Natural killer cell (primary cell): ENCODE results near the gene PRTG. TPM values are rescaled to one million over a fixed set of nuclear protein-coding genes. Genes with fewer than 3 reads are reported as not detected.

Experiments
- ATAC-seq, 3 donors: fragments of 150-1000 bp in 2 of 3; fragments of 200-7000 bp in 1 of 3; cut with Tn5 transposase; 1 replicate in 1 of 3; 2 replicates in 2 of 3; pipeline ENCODE4 v1.10.0; 2021; ENCODE audit warnings: mild to moderate bottlenecking in 2 of 3, moderate library complexity in 2 of 3
- DNase-seq, 2 donors: peaks; one replicate each; pipeline versions ENCODE4 v3.0.0 to v3.0.0-alpha.2; 2013 to 2021; ENCODE audit warnings: mixed read lengths in 1 of 2
- H3K27ac ChIP-seq: one replicate; pipeline ENCODE4 v1.5.1; 2013; ENCODE audit warnings: mild to moderate bottlenecking, low read length
- H3K27me3 ChIP-seq: one replicate; pipeline ENCODE4 v1.6.1; 2013; ENCODE audit warnings: low read length; ENCODE audit not compliant: control insufficient read depth, insufficient read depth
- H3K36me3 ChIP-seq: one replicate; pipeline ENCODE4 v1.6.1; 2013; ENCODE audit warnings: low read length; ENCODE audit not compliant: control insufficient read depth, insufficient read depth
- H3K4me1 ChIP-seq: one replicate; pipeline ENCODE4 v1.6.1; 2013; ENCODE audit warnings: low read length; ENCODE audit not compliant: control insufficient read depth, insufficient read depth
- H3K4me3 ChIP-seq: one replicate; pipeline ENCODE4 v1.5.1; 2013; ENCODE audit warnings: low read length
- H3K9me3 ChIP-seq: one replicate; pipeline ENCODE4 v1.6.1; 2013; ENCODE audit warnings: low read length; ENCODE audit not compliant: control insufficient read depth, insufficient read depth
- H3K27ac Mint-ChIP-seq, 2 donors: one replicate each; pipeline ENCODE4 v1.8.0; 2022; ENCODE audit warnings: mild to moderate bottlenecking in 2 of 2, mixed read lengths in 2 of 2, moderate library complexity in 1 of 2
- H3K27me3 Mint-ChIP-seq, 2 donors: one replicate each; pipeline ENCODE4 v1.8.0; 2022; ENCODE audit warnings: low read depth in 2 of 2, mixed read lengths in 2 of 2
- H3K36me3 Mint-ChIP-seq: one replicate; pipeline ENCODE4 v1.8.0; 2022; ENCODE audit warnings: mixed read lengths
- H3K4me1 Mint-ChIP-seq, 2 donors: one replicate each; pipeline ENCODE4 v1.8.0; 2022; ENCODE audit warnings: mixed read lengths in 2 of 2
- H3K4me3 Mint-ChIP-seq: one replicate; pipeline ENCODE4 v1.8.0; 2022; ENCODE audit warnings: mild to moderate bottlenecking, moderate library complexity, mixed read lengths
- H3K9me3 Mint-ChIP-seq, 2 donors: one replicate each; pipeline ENCODE4 v1.8.0; 2022; ENCODE audit warnings: mixed read lengths in 2 of 2
- WGBS: methylation state at CpG from one replicate; pipeline ENCODE4 v1.1.7; 2013; ENCODE audit warnings: missing lambda C conversion rate; ENCODE audit not compliant: insufficient coverage; 5-methylcytosine and 5-hydroxymethylcytosine counted together
- intact Hi-C: fragments of 100-400 bp; cut with micrococcal nuclease; formaldehyde crosslinking; loops from one replicate; pipeline ENCODE4 v1.14.2; 2022
- total RNA-seq, 4 donors: library from RNA; stranded (reverse); fragments of 120-200 nt in 1 of 4; gene quantifications; one replicate each; pipeline versions ENCODE4 v1.2.3 to v1.2.4, GENCODE V29; 2013 to 2022
- TF ChIP-seq, protein P1 (sequence below): fragments of 200-600 bp; IDR thresholded peaks from one replicate; pipeline ENCODE4 v1.8.0; 2022; ENCODE audit warnings: antibody characterized with exemption

The PRTG gene
- total RNA-seq, 3 donors from 2014 or later (not counting 1 experiment from before 2014, with no cell fraction given), result not detected

- H3K36me3 Mint-ChIP-seq, result no peaks in the 10 kb centered on the region
- TF ChIP-seq, protein P1, sequence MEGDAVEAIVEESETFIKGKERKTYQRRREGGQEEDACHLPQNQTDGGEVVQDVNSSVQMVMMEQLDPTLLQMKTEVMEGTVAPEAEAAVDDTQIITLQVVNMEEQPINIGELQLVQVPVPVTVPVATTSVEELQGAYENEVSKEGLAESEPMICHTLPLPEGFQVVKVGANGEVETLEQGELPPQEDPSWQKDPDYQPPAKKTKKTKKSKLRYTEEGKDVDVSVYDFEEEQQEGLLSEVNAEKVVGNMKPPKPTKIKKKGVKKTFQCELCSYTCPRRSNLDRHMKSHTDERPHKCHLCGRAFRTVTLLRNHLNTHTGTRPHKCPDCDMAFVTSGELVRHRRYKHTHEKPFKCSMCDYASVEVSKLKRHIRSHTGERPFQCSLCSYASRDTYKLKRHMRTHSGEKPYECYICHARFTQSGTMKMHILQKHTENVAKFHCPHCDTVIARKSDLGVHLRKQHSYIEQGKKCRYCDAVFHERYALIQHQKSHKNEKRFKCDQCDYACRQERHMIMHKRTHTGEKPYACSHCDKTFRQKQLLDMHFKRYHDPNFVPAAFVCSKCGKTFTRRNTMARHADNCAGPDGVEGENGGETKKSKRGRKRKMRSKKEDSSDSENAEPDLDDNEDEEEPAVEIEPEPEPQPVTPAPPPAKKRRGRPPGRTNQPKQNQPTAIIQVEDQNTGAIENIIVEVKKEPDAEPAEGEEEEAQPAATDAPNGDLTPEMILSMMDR, result no peak
- no peaks in the 10 kb centered on the region for H3K4me1 Mint-ChIP-seq
- peaks cover 9% of the 10 kb centered on the region in 2 donors for H3K27me3 Mint-ChIP-seq
- no peaks in the 10 kb centered on the region for H3K27me3 ChIP-seq
- H3K36me3 ChIP-seq, result no peaks in the 10 kb centered on the region
- H3K27ac ChIP-seq, result no peak overlapping the region
- H3K27ac Mint-ChIP-seq, result no peak overlapping the region
- intact Hi-C loops, result no loop called here
- H3K4me3 ChIP-seq, result no peak overlapping the region
- H3K9me3 ChIP-seq, result no peaks in the 10 kb centered on the region
- H3K4me3 Mint-ChIP-seq, result no peak overlapping the region
- H3K4me1 ChIP-seq, result no peaks in the 10 kb centered on the region
- no peaks in the 10 kb centered on the region for H3K9me3 Mint-ChIP-seq
- DNase-seq, result no peak
- no peak for ATAC-seq
These were observed 59.6 kb downstream of the PRTG start for GRCh38 chr15:55683376-55683775.

DNA sequence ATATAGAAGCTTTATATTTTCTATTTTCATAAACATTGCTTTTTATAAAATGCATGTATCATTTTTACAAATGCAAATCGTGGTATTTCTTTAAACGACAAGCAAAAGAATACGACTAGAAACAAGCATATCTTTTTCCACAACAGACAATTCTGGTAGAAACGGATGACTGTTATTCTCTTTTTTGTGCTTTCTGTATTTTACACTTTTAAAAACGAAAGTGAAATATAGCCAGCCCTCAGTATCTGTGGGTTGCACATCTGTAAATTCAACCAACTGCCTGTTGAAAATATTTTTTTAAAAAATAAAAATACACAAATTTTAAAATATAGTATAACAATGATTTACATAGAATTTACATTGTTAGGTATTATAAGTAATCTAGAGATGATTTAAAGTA is 61.3 kb downstream of the PRTG start:
- intact Hi-C loops, result no loop called here
- TF ChIP-seq, protein P1, result no peak
- DNase-seq (peak in 1 of 2 donors; percentile 5), ATAC-seq (no peak)
- Mint-ChIP-seq H3K36me3 (no peaks in the 10 kb centered on the region), H3K27ac (no peak overlapping the region), H3K4me1 (no peaks in the 10 kb centered on the region), H3K4me3 (no peak overlapping the region), H3K27me3 (peaks cover 0 to 3% of the 10 kb centered on the region in 2 donors), H3K9me3 (no peaks in the 10 kb centered on the region)
- 14% methylated on average over 1 of the region's 5 CpGs for whole genome bisulfite sequencing
- Histone ChIP-seq H3K4me3 (no peak overlapping the region), H3K36me3 (no peaks in the 10 kb centered on the region), H3K27ac (no peak overlapping the region), H3K4me1 (no peaks in the 10 kb centered on the region), H3K9me3 (no peaks in the 10 kb centered on the region), H3K27me3 (no peaks in the 10 kb centered on the region)

- no peaks in the 10 kb centered on the region for H3K36me3 ChIP-seq
- WGBS, result 95% methylated on average over 2 of the region's 2 CpGs
- DNase-seq (no peak), ATAC-seq (no peak)
- no peak overlapping the region for H3K4me3 ChIP-seq
- H3K27ac Mint-ChIP-seq, result no peak overlapping the region
- H3K27me3 Mint-ChIP-seq, result peaks cover 11 to 28% of the 10 kb centered on the region in 2 donors
- no peaks in the 10 kb centered on the region for H3K27me3 ChIP-seq
- H3K27ac ChIP-seq, result no peak overlapping the region
- no peaks in the 10 kb centered on the region for H3K36me3 Mint-ChIP-seq
- intact Hi-C loops, result no loop called here
- H3K9me3 ChIP-seq, result no peaks in the 10 kb centered on the region
- H3K9me3 Mint-ChIP-seq, result no peaks in the 10 kb centered on the region
- TF ChIP-seq, protein P1, result no peak
- H3K4me3 Mint-ChIP-seq, result no peak overlapping the region
- H3K4me1 ChIP-seq, result no peaks in the 10 kb centered on the region
- no peaks in the 10 kb centered on the region for H3K4me1 Mint-ChIP-seq
These were observed 66.4 kb downstream of the PRTG start for GRCh38 chr15:55676507-55676906.

DNA sequence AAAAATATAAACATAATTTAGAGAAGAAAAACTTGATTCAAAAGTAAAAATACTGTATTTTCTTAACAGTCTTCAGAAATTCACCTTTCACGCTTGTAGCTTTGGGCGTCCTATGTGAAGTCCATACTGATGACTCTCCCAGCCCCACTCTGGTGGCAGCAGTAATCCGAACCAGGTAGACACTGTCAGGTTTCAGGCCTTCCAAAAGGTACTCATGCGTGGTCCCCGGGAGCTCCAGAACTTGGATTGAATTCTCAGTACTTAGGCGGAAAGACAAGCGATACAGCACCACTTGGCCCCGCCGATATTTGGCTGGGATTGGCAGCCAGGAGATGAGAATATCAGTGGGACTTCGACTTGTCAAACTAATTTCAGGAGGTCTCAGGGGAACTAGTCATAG is 69.7 kb downstream of the PRTG start:
- TF ChIP-seq, protein P1, result no peak

More for the DNA sequence above, 69.7 kb downstream of the PRTG start:
- Mint-ChIP-seq H3K27me3 (peaks cover 11 to 28% of the 10 kb centered on the region in 2 donors), H3K27ac (no peak overlapping the region), H3K36me3 (no peaks in the 10 kb centered on the region), H3K4me3 (no peak overlapping the region), H3K9me3 (no peaks in the 10 kb centered on the region), H3K4me1 (no peaks in the 10 kb centered on the region)
- H3K4me1 ChIP-seq, result no peaks in the 10 kb centered on the region
- no peak overlapping the region for H3K4me3 ChIP-seq
- H3K36me3 ChIP-seq, result no peaks in the 10 kb centered on the region
- H3K9me3 ChIP-seq, result no peaks in the 10 kb centered on the region
- 93% methylated on average over 10 of the region's 10 CpGs for WGBS
- ATAC-seq, result no peak
- no peak for DNase-seq
- no peaks in the 10 kb centered on the region for H3K27me3 ChIP-seq
- H3K27ac ChIP-seq, result no peak overlapping the region
- intact Hi-C loops, result no loop called here
